K562 (cell line): ENCODE results near the gene CAPZA1. TPM values are rescaled to one million over a fixed set of nuclear protein-coding genes. Genes with fewer than 3 reads are reported as not detected.
A peak's percentile ranks its signal among the peaks of the same experiment; 100 is the strongest.

Experiments
- BRD9 ChIP-seq: fragments of 450-650 bp; IDR thresholded peaks from 2 replicates; pipeline ENCODE4 v1.6.1; 2018; ENCODE audit warnings: low read depth; ENCODE audit not compliant: partially characterized antibody
- EGR1 ChIP-seq: fragments of 450-650 bp; conservative IDR thresholded peaks from 2 replicates; pipeline ENCODE4 v1.6.1; 2017; ENCODE audit warnings: mild to moderate bottlenecking
- KLF1 ChIP-seq: fragments of 450-650 bp; IDR thresholded peaks from 2 replicates; pipeline ENCODE4 v1.6.1; 2016; ENCODE audit warnings: missing genetic modification characterization, missing compliant biosample characterization
- NFATC3 ChIP-seq: fragments of 450-650 bp; IDR thresholded peaks from 2 replicates; pipeline ENCODE4 v1.6.1; 2017; ENCODE audit warnings: mild to moderate bottlenecking
- POLR2AphosphoS2 ChIP-seq: IDR thresholded peaks from 2 replicates; pipeline ENCODE4 v1.6.1; 2012; ENCODE audit warnings: low read length, improper control_type of control experiment
- POLR2B ChIP-seq: fragments of 450-650 bp; IDR thresholded peaks from 2 replicates; pipeline ENCODE4 v1.6.1; 2018; ENCODE audit warnings: low read depth; ENCODE audit not compliant: partially characterized antibody
- TAF9B ChIP-seq: fragments of 450-650 bp; IDR thresholded peaks from 2 replicates; pipeline ENCODE4 v1.6.1; 2018; ENCODE audit warnings: mild to moderate bottlenecking; ENCODE audit not compliant: partially characterized antibody
- TARDBP ChIP-seq: fragments of 450-650 bp; IDR thresholded peaks from 2 replicates; pipeline ENCODE4 v1.6.1; 2016
- TEAD4 ChIP-seq, 2 experiments: sonication (generic) in 1 of 2; formaldehyde crosslinking in 1 of 2; IDR thresholded peaks; 2 replicates each; pipeline versions ENCODE4 v1.6.1 to v1.8.0; 2012 to 2022; ENCODE audit warnings: borderline replicate concordance in 1 of 2, inconsistent platforms in 1 of 2, low read length in 1 of 2, mild to moderate bottlenecking in 1 of 2, missing genetic modification reagents in 1 of 2
- ZNF717 ChIP-seq: fragments of 250-450 bp; sonication (Bioruptor Pico); IDR thresholded peaks from 2 replicates; pipeline ENCODE4 v1.5.0; 2021
- polyA plus RNA-seq, 8 experiments: library from polyadenylated mRNA; depleted of rRNA in 4 of 8; stranded (reverse) in 5 of 8; unstranded in 3 of 8; fragments of >200 nt; fragmentation: Nextera tagmentation in 2 of 8; fragmentation: Illumina TruSeq in 1 of 8; extraction: Ambion mirVana in 2 of 8; extraction: Trizol in 1 of 8; gene quantifications; 2 replicates each; pipeline versions ENCODE4 v1.2.1 to v1.2.3, GENCODE V29; 2011 to 2014; ENCODE audit warnings: inconsistent platforms in 1 of 8, missing spikeins in 1 of 8
- total RNA-seq, 7 experiments: library from RNA; depleted of rRNA in 6 of 7; stranded (reverse); fragments of >200 nt in 6 of 7; fragmentation: Illumina TruSeq in 2 of 7; extraction: Trizol in 2 of 7; gene quantifications; 2 replicates each; pipeline versions ENCODE4 v1.2.1 to v1.2.3, GENCODE V29; 2011 to 2021; ENCODE audit warnings: low replicate concordance in 1 of 7
- TF ChIP-seq, protein P1 (sequence below): fragments of 200-600 bp; sonication (generic); IDR thresholded peaks from one replicate; pipeline ENCODE4 v1.6.1; 2012; ENCODE audit warnings: mild to moderate bottlenecking, low read depth, low read length, inconsistent platforms
- TF ChIP-seq, protein P2 (sequence below): fragments of 450-650 bp; IDR thresholded peaks from 2 replicates; pipeline ENCODE4 v1.6.1; 2017; ENCODE audit warnings: antibody characterized with exemption

CAPZA1 gene
- total and polyA plus RNA-seq, 9 of the 15 experiments (the other 6 are each of a cell fraction or from before 2014, with no cell fraction given) = 237 to 1,020 (median 306) TPM

DNA sequence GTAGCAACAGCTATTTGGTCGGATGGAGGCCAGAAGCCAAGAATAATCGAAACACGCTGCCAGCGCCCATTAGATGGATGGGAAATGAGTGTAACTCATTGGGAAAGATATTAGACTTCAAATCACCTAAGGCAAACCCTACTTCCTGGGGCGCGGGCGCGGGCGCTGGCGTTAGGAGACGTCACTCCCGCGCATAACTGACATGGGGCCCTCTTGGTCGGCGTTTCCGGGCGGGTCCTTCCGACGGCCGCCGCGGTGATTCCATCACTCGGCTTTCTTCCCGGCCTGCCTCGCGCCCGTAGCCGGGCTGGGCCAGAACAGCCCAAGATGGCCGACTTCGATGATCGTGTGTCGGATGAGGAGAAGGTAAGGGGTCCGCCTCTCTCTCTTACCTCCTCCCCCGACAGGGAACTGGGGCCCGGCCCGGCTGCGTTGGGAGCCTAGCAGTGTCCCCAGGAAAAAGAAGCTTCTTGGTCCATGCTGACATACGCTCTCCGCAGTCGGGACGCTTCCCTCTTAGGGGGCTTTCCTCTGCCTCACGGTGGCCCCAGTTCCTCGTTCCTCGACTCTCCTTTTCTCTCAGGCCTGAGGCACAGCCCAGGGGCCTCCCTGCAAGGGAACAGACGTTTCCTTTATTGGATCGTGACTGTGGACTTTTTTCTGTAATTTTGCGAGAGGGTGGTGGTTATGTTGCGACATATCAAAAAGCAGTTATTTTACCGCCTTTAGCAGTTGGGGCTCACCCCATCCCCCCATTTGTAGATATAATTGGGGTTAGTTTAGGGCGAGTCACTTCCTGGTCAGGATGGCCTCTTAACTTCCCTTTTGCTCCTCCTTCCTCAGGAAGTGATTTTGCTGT, at the start of gene CAPZA1 (continued):
- TF ChIP-seq, protein P1, sequence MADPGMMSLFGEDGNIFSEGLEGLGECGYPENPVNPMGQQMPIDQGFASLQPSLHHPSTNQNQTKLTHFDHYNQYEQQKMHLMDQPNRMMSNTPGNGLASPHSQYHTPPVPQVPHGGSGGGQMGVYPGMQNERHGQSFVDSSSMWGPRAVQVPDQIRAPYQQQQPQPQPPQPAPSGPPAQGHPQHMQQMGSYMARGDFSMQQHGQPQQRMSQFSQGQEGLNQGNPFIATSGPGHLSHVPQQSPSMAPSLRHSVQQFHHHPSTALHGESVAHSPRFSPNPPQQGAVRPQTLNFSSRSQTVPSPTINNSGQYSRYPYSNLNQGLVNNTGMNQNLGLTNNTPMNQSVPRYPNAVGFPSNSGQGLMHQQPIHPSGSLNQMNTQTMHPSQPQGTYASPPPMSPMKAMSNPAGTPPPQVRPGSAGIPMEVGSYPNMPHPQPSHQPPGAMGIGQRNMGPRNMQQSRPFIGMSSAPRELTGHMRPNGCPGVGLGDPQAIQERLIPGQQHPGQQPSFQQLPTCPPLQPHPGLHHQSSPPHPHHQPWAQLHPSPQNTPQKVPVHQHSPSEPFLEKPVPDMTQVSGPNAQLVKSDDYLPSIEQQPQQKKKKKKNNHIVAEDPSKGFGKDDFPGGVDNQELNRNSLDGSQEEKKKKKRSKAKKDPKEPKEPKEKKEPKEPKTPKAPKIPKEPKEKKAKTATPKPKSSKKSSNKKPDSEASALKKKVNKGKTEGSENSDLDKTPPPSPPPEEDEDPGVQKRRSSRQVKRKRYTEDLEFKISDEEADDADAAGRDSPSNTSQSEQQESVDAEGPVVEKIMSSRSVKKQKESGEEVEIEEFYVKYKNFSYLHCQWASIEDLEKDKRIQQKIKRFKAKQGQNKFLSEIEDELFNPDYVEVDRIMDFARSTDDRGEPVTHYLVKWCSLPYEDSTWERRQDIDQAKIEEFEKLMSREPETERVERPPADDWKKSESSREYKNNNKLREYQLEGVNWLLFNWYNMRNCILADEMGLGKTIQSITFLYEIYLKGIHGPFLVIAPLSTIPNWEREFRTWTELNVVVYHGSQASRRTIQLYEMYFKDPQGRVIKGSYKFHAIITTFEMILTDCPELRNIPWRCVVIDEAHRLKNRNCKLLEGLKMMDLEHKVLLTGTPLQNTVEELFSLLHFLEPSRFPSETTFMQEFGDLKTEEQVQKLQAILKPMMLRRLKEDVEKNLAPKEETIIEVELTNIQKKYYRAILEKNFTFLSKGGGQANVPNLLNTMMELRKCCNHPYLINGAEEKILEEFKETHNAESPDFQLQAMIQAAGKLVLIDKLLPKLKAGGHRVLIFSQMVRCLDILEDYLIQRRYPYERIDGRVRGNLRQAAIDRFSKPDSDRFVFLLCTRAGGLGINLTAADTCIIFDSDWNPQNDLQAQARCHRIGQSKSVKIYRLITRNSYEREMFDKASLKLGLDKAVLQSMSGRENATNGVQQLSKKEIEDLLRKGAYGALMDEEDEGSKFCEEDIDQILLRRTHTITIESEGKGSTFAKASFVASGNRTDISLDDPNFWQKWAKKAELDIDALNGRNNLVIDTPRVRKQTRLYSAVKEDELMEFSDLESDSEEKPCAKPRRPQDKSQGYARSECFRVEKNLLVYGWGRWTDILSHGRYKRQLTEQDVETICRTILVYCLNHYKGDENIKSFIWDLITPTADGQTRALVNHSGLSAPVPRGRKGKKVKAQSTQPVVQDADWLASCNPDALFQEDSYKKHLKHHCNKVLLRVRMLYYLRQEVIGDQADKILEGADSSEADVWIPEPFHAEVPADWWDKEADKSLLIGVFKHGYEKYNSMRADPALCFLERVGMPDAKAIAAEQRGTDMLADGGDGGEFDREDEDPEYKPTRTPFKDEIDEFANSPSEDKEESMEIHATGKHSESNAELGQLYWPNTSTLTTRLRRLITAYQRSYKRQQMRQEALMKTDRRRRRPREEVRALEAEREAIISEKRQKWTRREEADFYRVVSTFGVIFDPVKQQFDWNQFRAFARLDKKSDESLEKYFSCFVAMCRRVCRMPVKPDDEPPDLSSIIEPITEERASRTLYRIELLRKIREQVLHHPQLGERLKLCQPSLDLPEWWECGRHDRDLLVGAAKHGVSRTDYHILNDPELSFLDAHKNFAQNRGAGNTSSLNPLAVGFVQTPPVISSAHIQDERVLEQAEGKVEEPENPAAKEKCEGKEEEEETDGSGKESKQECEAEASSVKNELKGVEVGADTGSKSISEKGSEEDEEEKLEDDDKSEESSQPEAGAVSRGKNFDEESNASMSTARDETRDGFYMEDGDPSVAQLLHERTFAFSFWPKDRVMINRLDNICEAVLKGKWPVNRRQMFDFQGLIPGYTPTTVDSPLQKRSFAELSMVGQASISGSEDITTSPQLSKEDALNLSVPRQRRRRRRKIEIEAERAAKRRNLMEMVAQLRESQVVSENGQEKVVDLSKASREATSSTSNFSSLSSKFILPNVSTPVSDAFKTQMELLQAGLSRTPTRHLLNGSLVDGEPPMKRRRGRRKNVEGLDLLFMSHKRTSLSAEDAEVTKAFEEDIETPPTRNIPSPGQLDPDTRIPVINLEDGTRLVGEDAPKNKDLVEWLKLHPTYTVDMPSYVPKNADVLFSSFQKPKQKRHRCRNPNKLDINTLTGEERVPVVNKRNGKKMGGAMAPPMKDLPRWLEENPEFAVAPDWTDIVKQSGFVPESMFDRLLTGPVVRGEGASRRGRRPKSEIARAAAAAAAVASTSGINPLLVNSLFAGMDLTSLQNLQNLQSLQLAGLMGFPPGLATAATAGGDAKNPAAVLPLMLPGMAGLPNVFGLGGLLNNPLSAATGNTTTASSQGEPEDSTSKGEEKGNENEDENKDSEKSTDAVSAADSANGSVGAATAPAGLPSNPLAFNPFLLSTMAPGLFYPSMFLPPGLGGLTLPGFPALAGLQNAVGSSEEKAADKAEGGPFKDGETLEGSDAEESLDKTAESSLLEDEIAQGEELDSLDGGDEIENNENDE = no peak
- TF ChIP-seq, protein P2, sequence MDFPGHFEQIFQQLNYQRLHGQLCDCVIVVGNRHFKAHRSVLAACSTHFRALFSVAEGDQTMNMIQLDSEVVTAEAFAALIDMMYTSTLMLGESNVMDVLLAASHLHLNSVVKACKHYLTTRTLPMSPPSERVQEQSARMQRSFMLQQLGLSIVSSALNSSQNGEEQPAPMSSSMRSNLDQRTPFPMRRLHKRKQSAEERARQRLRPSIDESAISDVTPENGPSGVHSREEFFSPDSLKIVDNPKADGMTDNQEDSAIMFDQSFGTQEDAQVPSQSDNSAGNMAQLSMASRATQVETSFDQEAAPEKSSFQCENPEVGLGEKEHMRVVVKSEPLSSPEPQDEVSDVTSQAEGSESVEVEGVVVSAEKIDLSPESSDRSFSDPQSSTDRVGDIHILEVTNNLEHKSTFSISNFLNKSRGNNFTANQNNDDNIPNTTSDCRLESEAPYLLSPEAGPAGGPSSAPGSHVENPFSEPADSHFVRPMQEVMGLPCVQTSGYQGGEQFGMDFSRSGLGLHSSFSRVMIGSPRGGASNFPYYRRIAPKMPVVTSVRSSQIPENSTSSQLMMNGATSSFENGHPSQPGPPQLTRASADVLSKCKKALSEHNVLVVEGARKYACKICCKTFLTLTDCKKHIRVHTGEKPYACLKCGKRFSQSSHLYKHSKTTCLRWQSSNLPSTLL = no peak
- TF ChIP-seq NFATC3 (no peak; the same call in none of the 2 replicates), TEAD4 (IDR thresholded peaks at IDR 0.05; ENCODE audit: low read length) (no peak; the same call in 1 of the 2 replicates), TEAD4 (CRISPR knock-in tag; IDR thresholded peaks at IDR 0.05; ENCODE audit: borderline replicate concordance) (no peak), TARDBP (peak; percentile 75; the same call in 1 of the 2 replicates), BRD9 (peak; percentile 75), POLR2AphosphoS2 (peak; percentile 81; the same call in 1 of the 2 replicates), KLF1 (tag) (peak; percentile 53), ZNF717 (CRISPR knock-in tag) (no peak), POLR2B (peak; percentile 96), TAF9B (peak; percentile 99), EGR1 (peak; percentile 69)
